Stimulated activated CD8-positive, alpha-beta memory T cell treated with anti-CD3 and anti-CD28 coated beads, Interleukin-7, amount 100 ng/mL, for 48 hours (primary cell): ENCODE measurements around the gene CFAP61.
"Not testable (repeated sequence)": the region's sequence is repeated elsewhere in the genome, so short reads cannot be mapped to it uniquely, and the experiment has no call there.

Source experiments
- DNase-seq, 2 donors: peaks; one replicate each; pipeline ENCODE4 v3.0.0-alpha.2; 2020; ENCODE audit warnings: low read depth in 1 of 2; ENCODE audit errors: extremely low read depth in 1 of 2

Gene CFAP61

DNA sequence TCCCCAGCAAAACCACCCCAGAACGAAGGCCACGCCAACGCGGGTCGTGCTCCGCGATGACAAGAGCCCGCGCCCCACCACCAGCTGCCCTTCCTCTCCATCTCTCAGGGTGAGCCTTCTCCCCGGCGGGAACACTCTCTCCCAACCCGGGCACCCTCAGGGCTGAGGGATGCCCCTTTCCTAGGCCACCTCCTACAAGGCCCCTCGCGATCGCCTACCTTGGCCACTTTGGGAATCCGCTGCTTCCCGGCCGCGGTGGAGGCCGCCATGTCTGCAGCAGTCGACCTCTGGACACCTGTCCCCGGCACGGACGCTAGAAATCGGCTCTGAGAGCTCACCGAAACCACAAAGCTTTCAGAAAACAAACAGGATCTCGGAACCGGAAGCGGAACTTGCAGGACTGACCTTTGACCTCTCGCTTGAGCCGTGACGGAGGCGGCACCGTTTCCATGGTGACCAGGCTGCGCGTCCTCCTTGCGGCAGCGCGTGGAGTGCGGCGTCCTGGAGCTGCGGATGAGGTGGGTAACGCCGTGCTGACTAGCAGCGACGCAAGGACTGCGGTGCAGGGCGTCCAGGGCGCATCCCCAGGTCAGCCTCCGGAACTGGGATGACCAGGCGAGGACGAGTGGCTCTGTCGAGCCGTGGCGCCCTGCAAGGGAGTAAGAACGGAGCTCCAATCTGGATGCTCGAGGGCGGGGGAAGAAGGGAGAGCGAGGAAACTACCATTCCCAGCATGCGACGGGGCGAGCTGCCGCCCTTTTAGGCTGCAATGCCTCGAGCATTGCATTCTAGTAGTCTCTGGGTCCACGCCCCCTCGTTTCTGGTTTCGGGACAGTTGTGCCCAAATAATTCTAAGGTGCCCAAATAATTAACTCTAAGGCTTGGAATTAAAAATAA, at the start of gene CFAP61, which contains the start of gene CRNKL1:
TSS of gene CFAP61 (plus strand) at position 459 of the 897 bp plus-strand sequence. CDS start 4,122 bp downstream, outside the sequence.
TSS of gene CRNKL1 (minus strand) at position 393 of the 897 bp plus-strand sequence. CDS start at position 269, 124 bp downstream.
- DNase-seq, result peak; percentile 91 to 93

GRCh38 chr20:20003031-20003954, 49.0 kb upstream of the CFAP61 start:
- no peak for DNase-seq

- not testable (repeated sequence) for DNase-seq
Measured at GRCh38 chr20:20003955-20004322, 48.4 kb upstream of the CFAP61 start.

GRCh38 chr20:20005342-20005741, 47.0 kb upstream of the CFAP61 start:
- DNase-seq, result no peak

GRCh38 chr20:20009784-20010253, 42.5 kb upstream of the CFAP61 start:
- no peak for DNase-seq

DNA sequence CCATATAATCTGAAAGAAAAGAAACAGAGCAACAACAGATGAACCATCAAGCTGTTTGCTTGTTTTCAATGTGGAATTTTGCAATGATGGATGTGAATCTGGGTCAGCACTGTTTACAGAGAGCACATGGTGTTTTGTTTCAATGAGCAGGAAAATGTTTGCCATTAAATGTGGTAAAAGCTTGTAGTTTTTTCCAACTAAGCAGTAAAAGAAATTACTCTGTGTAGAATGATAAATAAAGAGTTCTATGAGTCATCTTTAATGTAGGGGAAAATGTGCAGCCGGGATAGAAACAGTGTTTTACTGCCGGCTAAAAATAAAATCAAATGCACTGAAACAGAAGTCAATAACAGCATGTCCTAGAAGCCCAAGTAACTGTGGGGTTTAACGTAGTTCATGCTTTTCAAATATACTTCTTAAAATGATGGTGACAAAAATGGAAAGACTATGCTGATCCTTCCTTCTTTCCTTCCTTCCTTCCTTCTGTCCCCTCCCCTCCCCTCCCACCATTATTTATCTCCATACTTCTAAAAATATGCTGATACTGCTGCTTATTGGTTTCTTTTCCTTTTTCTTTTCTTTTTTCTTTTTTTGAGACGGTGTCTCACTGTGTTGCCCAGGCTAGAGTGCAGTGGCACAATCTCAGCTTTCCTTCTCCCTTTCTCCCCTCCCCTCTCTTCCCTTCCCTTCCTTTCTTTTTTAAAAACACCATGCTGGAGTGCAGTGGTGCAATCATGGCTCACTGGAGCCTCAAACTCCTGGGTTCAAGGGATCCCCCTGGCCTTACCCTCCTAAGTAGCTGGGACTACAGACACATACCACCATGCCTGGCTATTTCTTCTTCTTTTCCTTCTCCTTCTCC, 41.5 kb upstream of the CFAP61 start:
- no peak for DNase-seq

GRCh38 chr20:20012541-20012940, 39.8 kb upstream of the CFAP61 start:
- DNase-seq, result no peak

GRCh38 chr20:20014659-20015058, 37.7 kb upstream of the CFAP61 start:
- DNase-seq, result no peak

GRCh38 chr20:20017001-20017843, 35.1 kb upstream of the CFAP61 start, which contains the start of gene NAA20:
TSS of gene NAA20 (plus strand) at chr20:20017362. CDS start at chr20:20017397, 35 bp downstream.
- peak; percentile 82 to 89 for DNase-seq

DNA sequence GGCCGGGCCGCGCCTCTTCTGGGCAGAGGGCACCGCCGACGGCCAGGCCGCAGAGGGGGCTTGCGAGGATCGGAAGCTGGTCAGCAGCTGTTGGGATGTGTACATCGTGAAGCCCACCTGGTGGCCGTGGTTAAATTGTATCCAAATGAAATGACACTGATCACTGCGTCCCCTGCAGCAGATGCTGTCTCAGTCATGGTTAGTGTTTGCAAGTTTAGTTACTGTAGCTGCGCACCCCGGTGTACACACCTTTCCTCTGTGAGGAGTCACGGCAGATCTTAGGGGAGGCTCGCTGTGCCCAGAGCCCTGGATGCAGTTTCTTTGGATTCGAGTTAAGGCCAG, 34.5 kb upstream of the CFAP61 start:
- DNase-seq, result no peak

GRCh38 chr20:20018366-20018765, 34.0 kb upstream of the CFAP61 start:
- DNase-seq, result no peak

DNA sequence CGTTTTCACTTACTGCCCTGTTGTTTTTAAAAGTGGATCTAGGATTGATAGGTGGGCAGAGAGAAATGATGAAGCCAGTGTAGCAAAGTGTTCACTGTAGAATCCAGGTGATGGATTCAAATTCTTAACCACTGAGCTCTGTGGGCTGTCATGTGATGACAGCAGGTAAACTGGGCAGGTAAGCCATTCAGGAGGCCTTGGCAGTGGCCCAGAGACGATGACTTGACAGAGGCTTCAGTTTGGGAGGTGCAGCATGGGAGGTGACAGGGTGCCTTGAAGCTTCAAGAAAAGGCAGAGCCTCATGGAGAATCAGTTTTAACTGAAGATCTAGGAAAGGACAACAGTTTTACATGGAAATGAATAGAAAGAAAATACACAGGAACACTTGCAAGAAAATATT, 33.2 kb upstream of the CFAP61 start:
- no peak for DNase-seq

DNA sequence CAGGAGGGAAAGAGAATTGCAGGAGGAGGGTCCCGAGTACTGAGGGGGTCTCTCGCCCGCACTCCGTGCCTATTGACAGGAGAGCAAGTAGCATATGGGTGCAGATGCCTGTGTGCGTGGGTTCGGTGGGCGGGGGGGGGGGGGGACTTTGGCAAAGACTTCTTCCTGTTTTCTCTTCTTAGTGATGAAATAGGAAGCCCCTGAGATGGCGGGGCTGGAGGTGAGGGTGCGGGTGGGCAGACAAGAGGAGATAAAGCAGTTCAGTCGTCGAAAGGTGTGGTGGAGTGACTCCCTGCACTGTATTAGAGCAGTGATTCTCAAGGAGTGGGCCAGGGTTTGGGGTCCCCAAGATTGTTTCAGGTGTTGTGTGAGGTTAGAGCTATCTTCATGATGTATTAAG, 31.4 kb upstream of the CFAP61 start:
- DNase-seq, result no peak

DNA sequence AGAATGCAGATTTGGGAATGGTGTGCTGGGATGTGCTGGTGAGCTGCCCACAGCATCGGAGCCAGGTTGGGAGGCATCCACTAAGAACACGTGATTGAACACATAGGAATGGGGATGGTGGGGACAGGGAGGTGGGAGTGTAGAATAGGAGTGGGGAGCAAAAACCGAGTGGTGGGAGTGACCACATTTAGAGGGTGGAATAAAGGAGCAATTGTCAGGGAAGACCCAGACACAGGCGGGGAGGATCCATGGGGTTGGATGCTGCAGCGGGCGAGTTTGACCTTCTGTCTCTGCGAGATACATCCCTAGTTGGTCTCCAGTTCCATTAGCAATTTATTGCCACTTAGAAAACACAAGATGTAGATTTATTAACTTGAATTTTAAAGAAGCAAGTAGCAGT, 30.5 kb upstream of the CFAP61 start:
- no peak for DNase-seq

- no peak for DNase-seq
Measured at GRCh38 chr20:20022498-20022897, 29.8 kb upstream of the CFAP61 start.

DNA sequence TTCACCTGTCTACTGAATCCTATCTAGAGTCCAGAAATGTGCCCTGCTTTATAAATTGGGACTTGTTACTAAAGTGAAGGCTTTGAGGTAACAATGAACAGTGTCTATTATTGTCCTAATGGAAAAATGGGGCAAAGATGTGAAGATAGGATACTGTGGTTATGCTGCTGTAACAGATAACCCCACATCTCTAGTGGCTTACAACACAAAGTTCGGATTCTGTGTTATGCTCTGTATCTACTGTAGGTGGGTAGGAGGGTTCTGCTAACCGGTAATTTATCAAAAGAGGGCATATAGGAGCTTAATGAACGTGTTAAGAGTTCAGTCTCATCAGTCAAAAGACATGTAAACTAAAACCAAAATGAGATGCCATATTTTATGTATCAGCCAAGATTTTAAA, 28.9 kb upstream of the CFAP61 start:
- no peak for DNase-seq

- DNase-seq, result no peak
Measured at GRCh38 chr20:20024942-20025341, 27.4 kb upstream of the CFAP61 start.

- DNase-seq, result no peak
Measured at GRCh38 chr20:20027284-20027683, 25.0 kb upstream of the CFAP61 start.

DNA sequence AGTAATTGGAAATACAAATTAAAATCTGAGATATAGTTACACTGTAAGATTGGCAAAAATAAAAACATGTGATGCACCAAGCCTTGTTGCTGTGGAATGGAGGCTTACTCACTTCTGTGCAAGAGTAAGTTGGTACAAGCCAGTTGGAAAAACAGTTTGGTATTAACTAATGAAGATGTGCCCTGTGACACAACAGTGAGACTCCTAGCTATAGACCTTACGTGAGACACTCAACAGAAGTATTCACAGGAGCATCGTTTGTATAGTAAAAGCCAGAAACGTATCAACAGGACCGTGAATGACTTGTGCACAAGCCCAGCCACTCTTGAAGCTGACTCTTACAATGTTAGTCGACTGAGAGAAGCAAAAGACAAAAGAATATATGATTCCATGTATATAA, 20.5 kb upstream of the CFAP61 start:
- no peak for DNase-seq

DNA sequence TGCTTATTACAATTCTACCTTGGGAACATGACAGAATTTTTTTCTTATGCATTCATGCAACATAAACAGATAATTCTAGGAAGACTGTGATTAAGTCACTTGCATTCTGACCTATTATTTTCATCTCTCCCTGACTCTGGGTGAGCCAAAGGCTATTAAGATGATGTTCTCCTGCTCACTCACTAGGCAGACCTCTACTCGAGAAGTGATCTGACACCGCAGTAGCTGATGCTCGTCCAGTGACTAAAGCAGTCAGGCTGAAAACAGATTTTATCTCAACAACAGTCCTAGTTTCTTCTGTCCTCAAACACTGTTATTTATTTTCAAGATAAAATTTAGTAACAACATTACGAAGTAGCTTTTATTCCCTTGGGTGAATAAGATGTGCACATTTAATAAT, 17.8 kb upstream of the CFAP61 start:
- DNase-seq, result no peak
